ENCODE data around the gene COMMD8.
"Not testable (repeated sequence)": the region's sequence is repeated elsewhere in the genome, so short reads cannot be mapped to it uniquely, and the experiment has no call there.

Gene COMMD8

GRCh38 chr4:47463235-47463956 lies at the start of gene COMMD8:
Gene COMMD8 (minus strand): TSS chr4:47463702. CDS start chr4:47463651, 51 bp downstream.
- in situ Hi-C loops (cut with HindIII; ENCODE audit: low sequenced_read_pairs): no loop called here

- in situ Hi-C loops (cut with HindIII; ENCODE audit: low sequenced_read_pairs): no loop called here
These were observed 47.1 kb upstream of the COMMD8 start for GRCh38 chr4:47510506-47511143.

GRCh38 chr4:47505666-47506065 lies 42.2 kb upstream of the COMMD8 start:
- in situ Hi-C loops (cut with HindIII; ENCODE audit: low sequenced_read_pairs): no loop called here

GRCh38 chr4:47505147-47505546 lies 41.6 kb upstream of the COMMD8 start:
- in situ Hi-C loops (cut with HindIII; ENCODE audit: low sequenced_read_pairs): no loop called here

- in situ Hi-C loops (cut with HindIII; ENCODE audit: low sequenced_read_pairs): no loop called here
These were observed 37.3 kb upstream of the COMMD8 start for GRCh38 chr4:47500776-47501175.

GRCh38 chr4:47499700-47500099 lies 36.2 kb upstream of the COMMD8 start:
- in situ Hi-C loops (cut with HindIII; ENCODE audit: low sequenced_read_pairs): no loop called here

- in situ Hi-C loops (cut with HindIII; ENCODE audit: low sequenced_read_pairs): no loop called here
These were observed 35.4 kb upstream of the COMMD8 start for GRCh38 chr4:47498899-47499298.

- in situ Hi-C loops (cut with HindIII; ENCODE audit: low sequenced_read_pairs): no loop called here
These were observed 30.6 kb upstream of the COMMD8 start for GRCh38 chr4:47494124-47494430.

GRCh38 chr4:47493238-47494123 lies 30.0 kb upstream of the COMMD8 start:
- in situ Hi-C loops (cut with HindIII; ENCODE audit: low sequenced_read_pairs): no loop called here

GRCh38 chr4:47490550-47490949 lies 27.0 kb upstream of the COMMD8 start:
- in situ Hi-C loops (cut with HindIII; ENCODE audit: low sequenced_read_pairs): no loop called here

- in situ Hi-C loops (cut with HindIII; ENCODE audit: low sequenced_read_pairs): no loop called here
These were observed 25.2 kb upstream of the COMMD8 start for GRCh38 chr4:47488706-47489105.

GRCh38 chr4:47486727-47487126 lies 23.2 kb upstream of the COMMD8 start:
- in situ Hi-C loops (cut with HindIII; ENCODE audit: low sequenced_read_pairs): not testable (repeated sequence)

- in situ Hi-C loops (cut with HindIII; ENCODE audit: low sequenced_read_pairs): no loop called here
These were observed 22.8 kb upstream of the COMMD8 start for GRCh38 chr4:47486231-47486673.

GRCh38 chr4:47485768-47486167 lies 22.3 kb upstream of the COMMD8 start:
- in situ Hi-C loops (cut with HindIII; ENCODE audit: low sequenced_read_pairs): no loop called here

GRCh38 chr4:47485047-47485692 lies 21.7 kb upstream of the COMMD8 start, which contains the start of gene ATP10D:
Gene ATP10D (plus strand): TSS chr4:47485275. CDS start chr4:47512541, 27,266 bp downstream.
- in situ Hi-C loops (cut with HindIII; ENCODE audit: low sequenced_read_pairs): no loop called here

GRCh38 chr4:47484168-47484567 lies 20.7 kb upstream of the COMMD8 start:
- in situ Hi-C loops (cut with HindIII; ENCODE audit: low sequenced_read_pairs): no loop called here

GRCh38 chr4:47483745-47484144 lies 20.2 kb upstream of the COMMD8 start:
- in situ Hi-C loops (cut with HindIII; ENCODE audit: low sequenced_read_pairs): no loop called here

GRCh38 chr4:47482326-47482725 lies 18.8 kb upstream of the COMMD8 start:
- in situ Hi-C loops (cut with HindIII; ENCODE audit: low sequenced_read_pairs): no loop called here

GRCh38 chr4:47478804-47479203 lies 15.3 kb upstream of the COMMD8 start:
- in situ Hi-C loops (cut with HindIII; ENCODE audit: low sequenced_read_pairs): no loop called here

GRCh38 chr4:47475411-47475810 lies 11.9 kb upstream of the COMMD8 start:
- in situ Hi-C loops (cut with HindIII; ENCODE audit: low sequenced_read_pairs): no loop called here

- in situ Hi-C loops (cut with HindIII; ENCODE audit: low sequenced_read_pairs): no loop called here
These were observed 11.3 kb upstream of the COMMD8 start for GRCh38 chr4:47474799-47475198.

Measured in endothelial cell of hepatic sinusoid (primary cell).